ENCODE results near the gene MPRIP. TPM values are rescaled to one million over a fixed set of nuclear protein-coding genes. Genes with fewer than 3 reads are reported as not detected.

MPRIP gene
- total RNA-seq, 1 experiment from 2014 or later = 258 TPM

DNA sequence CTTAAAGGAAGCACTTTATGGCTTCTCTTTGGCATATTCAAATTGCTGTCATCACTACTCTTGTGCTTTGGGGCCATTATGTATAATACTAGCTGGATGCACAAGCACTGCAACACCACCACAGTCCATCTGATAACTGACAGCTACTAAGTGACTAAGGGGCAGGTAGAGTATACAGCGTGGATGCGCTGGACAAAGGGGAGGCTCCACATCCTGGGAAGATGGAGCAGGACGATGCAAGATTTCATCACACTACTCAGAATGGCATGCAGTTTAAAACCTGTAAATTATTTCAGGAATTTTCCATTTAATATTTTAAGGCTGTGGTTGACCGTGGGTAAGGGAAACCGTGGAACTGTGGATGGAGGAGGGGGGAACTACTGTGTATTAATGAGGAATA lies 25.0 kb downstream of the MPRIP start:
- Histone ChIP-seq H3K36me3 (ENCODE audit: control insufficient read depth in 1 of 2, insufficient read depth in 2 of 2, low read length in 2 of 2) (peaks cover 0 to under 1% of the 10 kb centered on the region in 2 experiments; a peak in 1 of 4 replicates), H3K4me3 (replicated peaks in 1 of 2; ENCODE audit: low read depth in 1 of 2, low read length in 2 of 2) (no peak overlapping the region), H3K4me1 (ENCODE audit: control insufficient read depth in 1 of 2, insufficient read depth in 2 of 2, low read length in 2 of 2) (peaks cover 33 to 50% of the 10 kb centered on the region in 2 experiments), H3K9me3 (ENCODE audit: control insufficient read depth in 1 of 2, insufficient read depth in 1 of 2, low read depth in 1 of 2, low read length in 2 of 2) (no peaks in the 10 kb centered on the region), H3K9ac (ENCODE audit: low read length) (no peak overlapping the region), H3K27ac (ENCODE audit: low read depth, low read length) (no peak overlapping the region), H3K79me2 (ENCODE audit: insufficient read depth, low read length) (peaks cover 100% of the 10 kb centered on the region), H2AFZ (ENCODE audit: low read depth, low read length, poor library complexity, severe bottlenecking) (no peak overlapping the region), H3K9me2 (ENCODE audit: insufficient read depth) (no peaks in the 10 kb centered on the region), H3K27me3 (ENCODE audit: insufficient read depth, low read length) (no peaks in the 10 kb centered on the region), H4K20me1 (ENCODE audit: insufficient read depth) (peaks cover 25% of the 10 kb centered on the region; the same call in 1 of the 2 replicates), H3K4me2 (ENCODE audit: low read length) (0 out of 2 replicates have a peak overlapping the region, but pooled peaks have one; percentile 14)
- POLR2A ChIA-PET = interaction anchor here (1.0 kb wide), 1 partner anchor 40 kb away, joined by 3 read pairs; no protein-coding TSS in a partner anchor
- no TSS peak for BruUV-seq (replicated peaks)
- DNase-seq (ENCODE audit: low read depth, low spot score) = no peak
- peak; percentile 29; the same call in 1 of the 2 replicates for ATAC-seq
- no peak for TF ChIP-seq YY1 (IDR thresholded peaks at IDR 0.05; ENCODE audit: extremely low read depth, insufficient replicate concordance, low read depth, low read length)
- TF ChIP-seq CEBPB (IDR thresholded peaks at IDR 0.05; ENCODE audit: low read depth) = 0 out of 2 replicates have a peak, but pooled peaks have one; percentile 10
- CTCF ChIA-PET = no interaction called here
- intact Hi-C loops (cut with micrococcal nuclease) = no loop called here
- RAD21 ChIA-PET (ENCODE audit: low non-redundant PET in 1 of 2, low total read pairs in 2 of 2, uncharacterized antibody in 2 of 2, unreplicated experiment in 2 of 2) = no interaction called here

DNA sequence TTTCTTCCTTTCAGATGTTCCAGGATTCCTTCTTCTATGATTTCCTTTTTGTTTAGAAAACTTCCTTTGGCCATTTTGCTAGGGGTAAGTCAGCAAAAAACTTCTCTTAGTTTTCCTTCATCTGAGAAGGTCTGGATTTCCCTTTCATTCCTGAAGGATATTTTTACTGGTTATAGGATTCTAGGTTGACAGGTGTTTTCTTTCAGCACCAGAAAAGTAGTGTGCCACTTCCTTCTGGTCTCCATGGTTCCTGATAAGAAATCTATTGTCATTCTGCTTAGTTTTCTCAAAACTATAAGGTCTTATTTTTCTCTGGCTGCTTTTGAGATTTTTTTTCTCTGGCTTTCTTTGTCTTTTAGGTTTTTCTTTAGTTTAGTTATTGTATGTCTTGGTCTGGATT lies 27.6 kb downstream of the MPRIP start:
- Histone ChIP-seq H3K4me2 (ENCODE audit: low read length) (no peak overlapping the region), H3K9me2 (ENCODE audit: insufficient read depth) (no peaks in the 10 kb centered on the region), H3K27me3 (ENCODE audit: insufficient read depth, low read length) (no peaks in the 10 kb centered on the region), H3K36me3 (ENCODE audit: control insufficient read depth in 1 of 2, insufficient read depth in 2 of 2, low read length in 2 of 2) (peaks cover 0 to 7% of the 10 kb centered on the region in 2 experiments; a peak in 1 of 4 replicates), H3K79me2 (ENCODE audit: insufficient read depth, low read length) (peaks cover 100% of the 10 kb centered on the region), H3K4me1 (ENCODE audit: control insufficient read depth in 1 of 2, insufficient read depth in 2 of 2, low read length in 2 of 2) (peaks cover 22 to 50% of the 10 kb centered on the region in 2 experiments), H2AFZ (ENCODE audit: low read depth, low read length, poor library complexity, severe bottlenecking) (no peak overlapping the region), H3K4me3 (replicated peaks in 1 of 2; ENCODE audit: low read depth in 1 of 2, low read length in 2 of 2) (no peak overlapping the region), H4K20me1 (ENCODE audit: insufficient read depth) (peaks cover 26% of the 10 kb centered on the region), H3K27ac (ENCODE audit: low read depth, low read length) (no peak overlapping the region), H3K9ac (ENCODE audit: low read length) (no peak overlapping the region), H3K9me3 (ENCODE audit: control insufficient read depth in 1 of 2, insufficient read depth in 1 of 2, low read depth in 1 of 2, low read length in 2 of 2) (no peaks in the 10 kb centered on the region)
- ATAC-seq (no peak), DNase-seq (ENCODE audit: low read depth, low spot score) (no peak)
- RAD21 ChIA-PET (ENCODE audit: low non-redundant PET in 1 of 2, low total read pairs in 2 of 2, uncharacterized antibody in 2 of 2, unreplicated experiment in 2 of 2) = no interaction called here
- intact Hi-C loops (cut with micrococcal nuclease) = no loop called here
- BruUV-seq (replicated peaks) = no TSS peak
- POLR2A ChIA-PET = no interaction called here
- CTCF ChIA-PET = no interaction called here
- TF ChIP-seq ELF1 (IDR thresholded peaks at IDR 0.05; ENCODE audit: borderline replicate concordance, low read depth) = no peak
- TF ChIP-seq, protein P1, sequence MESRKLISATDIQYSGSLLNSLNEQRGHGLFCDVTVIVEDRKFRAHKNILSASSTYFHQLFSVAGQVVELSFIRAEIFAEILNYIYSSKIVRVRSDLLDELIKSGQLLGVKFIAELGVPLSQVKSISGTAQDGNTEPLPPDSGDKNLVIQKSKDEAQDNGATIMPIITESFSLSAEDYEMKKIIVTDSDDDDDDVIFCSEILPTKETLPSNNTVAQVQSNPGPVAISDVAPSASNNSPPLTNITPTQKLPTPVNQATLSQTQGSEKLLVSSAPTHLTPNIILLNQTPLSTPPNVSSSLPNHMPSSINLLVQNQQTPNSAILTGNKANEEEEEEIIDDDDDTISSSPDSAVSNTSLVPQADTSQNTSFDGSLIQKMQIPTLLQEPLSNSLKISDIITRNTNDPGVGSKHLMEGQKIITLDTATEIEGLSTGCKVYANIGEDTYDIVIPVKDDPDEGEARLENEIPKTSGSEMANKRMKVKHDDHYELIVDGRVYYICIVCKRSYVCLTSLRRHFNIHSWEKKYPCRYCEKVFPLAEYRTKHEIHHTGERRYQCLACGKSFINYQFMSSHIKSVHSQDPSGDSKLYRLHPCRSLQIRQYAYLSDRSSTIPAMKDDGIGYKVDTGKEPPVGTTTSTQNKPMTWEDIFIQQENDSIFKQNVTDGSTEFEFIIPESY (IDR thresholded peaks at IDR 0.05; ENCODE audit: extremely low read depth, insufficient replicate concordance, low read length) = no peak
- TF ChIP-seq SIN3A (IDR thresholded peaks at IDR 0.05; ENCODE audit: low read depth) = no peak
- no peak for TF ChIP-seq TCF7L2 (IDR thresholded peaks at IDR 0.05; ENCODE audit: borderline replicate concordance, extremely low read depth, insufficient read depth, insufficient read length)
- TF ChIP-seq, protein P2, sequence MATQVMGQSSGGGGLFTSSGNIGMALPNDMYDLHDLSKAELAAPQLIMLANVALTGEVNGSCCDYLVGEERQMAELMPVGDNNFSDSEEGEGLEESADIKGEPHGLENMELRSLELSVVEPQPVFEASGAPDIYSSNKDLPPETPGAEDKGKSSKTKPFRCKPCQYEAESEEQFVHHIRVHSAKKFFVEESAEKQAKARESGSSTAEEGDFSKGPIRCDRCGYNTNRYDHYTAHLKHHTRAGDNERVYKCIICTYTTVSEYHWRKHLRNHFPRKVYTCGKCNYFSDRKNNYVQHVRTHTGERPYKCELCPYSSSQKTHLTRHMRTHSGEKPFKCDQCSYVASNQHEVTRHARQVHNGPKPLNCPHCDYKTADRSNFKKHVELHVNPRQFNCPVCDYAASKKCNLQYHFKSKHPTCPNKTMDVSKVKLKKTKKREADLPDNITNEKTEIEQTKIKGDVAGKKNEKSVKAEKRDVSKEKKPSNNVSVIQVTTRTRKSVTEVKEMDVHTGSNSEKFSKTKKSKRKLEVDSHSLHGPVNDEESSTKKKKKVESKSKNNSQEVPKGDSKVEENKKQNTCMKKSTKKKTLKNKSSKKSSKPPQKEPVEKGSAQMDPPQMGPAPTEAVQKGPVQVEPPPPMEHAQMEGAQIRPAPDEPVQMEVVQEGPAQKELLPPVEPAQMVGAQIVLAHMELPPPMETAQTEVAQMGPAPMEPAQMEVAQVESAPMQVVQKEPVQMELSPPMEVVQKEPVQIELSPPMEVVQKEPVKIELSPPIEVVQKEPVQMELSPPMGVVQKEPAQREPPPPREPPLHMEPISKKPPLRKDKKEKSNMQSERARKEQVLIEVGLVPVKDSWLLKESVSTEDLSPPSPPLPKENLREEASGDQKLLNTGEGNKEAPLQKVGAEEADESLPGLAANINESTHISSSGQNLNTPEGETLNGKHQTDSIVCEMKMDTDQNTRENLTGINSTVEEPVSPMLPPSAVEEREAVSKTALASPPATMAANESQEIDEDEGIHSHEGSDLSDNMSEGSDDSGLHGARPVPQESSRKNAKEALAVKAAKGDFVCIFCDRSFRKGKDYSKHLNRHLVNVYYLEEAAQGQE (IDR thresholded peaks at IDR 0.05; ENCODE audit: low read depth) = no peak
- TF ChIP-seq EGR1 (IDR thresholded peaks at IDR 0.05; ENCODE audit: low read depth) = no peak
- TF ChIP-seq YY1 (IDR thresholded peaks at IDR 0.05; ENCODE audit: extremely low read depth, insufficient replicate concordance, low read depth, low read length) = no peak
- TF ChIP-seq SRF (IDR thresholded peaks at IDR 0.05; ENCODE audit: low read depth) = no peak
- TF ChIP-seq POLR2A (IDR thresholded peaks at IDR 0.05; ENCODE audit: borderline replicate concordance, extremely low read depth, insufficient read depth, insufficient read length) = no peak
- no peak for TF ChIP-seq POLR2AphosphoS5 (IDR thresholded peaks at IDR 0.05; ENCODE audit: low read depth, low read length)
- no peak for TF ChIP-seq FOSL1 (IDR thresholded peaks at IDR 0.05; ENCODE audit: low read depth)
- no peak for TF ChIP-seq RAD21 (IDR thresholded peaks at IDR 0.05; ENCODE audit: low read depth)
- no peak for TF ChIP-seq ZFX (IDR thresholded peaks at IDR 0.05)
- no peak for TF ChIP-seq JUND (IDR thresholded peaks at IDR 0.05)
- TF ChIP-seq EZH2 (IDR thresholded peaks at IDR 0.05) = no peak
- TF ChIP-seq, protein P3, sequence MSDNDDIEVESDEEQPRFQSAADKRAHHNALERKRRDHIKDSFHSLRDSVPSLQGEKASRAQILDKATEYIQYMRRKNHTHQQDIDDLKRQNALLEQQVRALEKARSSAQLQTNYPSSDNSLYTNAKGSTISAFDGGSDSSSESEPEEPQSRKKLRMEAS (IDR thresholded peaks at IDR 0.05) = no peak
